HG02588 (cell line): ENCODE measurements around the gene ELF5.

ENCODE experiments used
- ATAC-seq: cut with Tn5 transposase; IDR thresholded peaks from one replicate; pipeline ENCODE4 v1.9.1; 2021; ENCODE audit warnings: mild to moderate bottlenecking, moderate library complexity; ENCODE audit not compliant: unreplicated experiment

Gene ELF5

GRCh38 chr11:34493926-34494595 is 19.5 kb downstream of the ELF5 start:
- ATAC-seq = no peak

GRCh38 chr11:34493468-34493867 is 20.1 kb downstream of the ELF5 start:
- no peak for ATAC-seq

DNA sequence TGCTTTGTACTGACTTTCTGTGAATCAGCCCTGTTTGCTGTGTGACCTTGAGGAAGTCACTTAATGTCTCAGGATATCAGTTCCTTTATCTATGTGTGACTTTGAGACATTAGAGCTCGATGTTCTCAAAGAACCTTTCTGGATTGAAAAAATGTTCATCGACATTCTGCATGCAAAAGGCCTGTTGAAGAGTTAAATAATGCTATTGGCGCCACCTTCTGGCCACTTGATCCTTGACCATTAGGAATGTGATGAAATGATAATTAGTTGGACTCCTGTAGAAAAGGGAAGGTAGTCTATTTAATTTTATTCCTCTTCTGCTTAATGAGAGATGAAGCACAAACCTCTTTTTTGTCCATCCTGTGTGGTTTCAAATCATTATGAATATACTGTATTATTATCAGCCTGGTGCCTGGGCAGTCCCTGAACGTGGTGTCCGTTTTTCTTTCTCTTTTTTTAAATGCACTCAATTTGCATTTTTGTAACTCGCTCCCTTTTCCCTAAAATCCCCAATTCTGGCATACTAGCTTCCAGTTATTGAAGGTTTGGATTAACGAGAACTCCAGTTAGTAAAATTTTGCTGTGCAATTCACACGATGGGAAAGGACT is 20.7 kb downstream of the ELF5 start:
- no peak for ATAC-seq

DNA sequence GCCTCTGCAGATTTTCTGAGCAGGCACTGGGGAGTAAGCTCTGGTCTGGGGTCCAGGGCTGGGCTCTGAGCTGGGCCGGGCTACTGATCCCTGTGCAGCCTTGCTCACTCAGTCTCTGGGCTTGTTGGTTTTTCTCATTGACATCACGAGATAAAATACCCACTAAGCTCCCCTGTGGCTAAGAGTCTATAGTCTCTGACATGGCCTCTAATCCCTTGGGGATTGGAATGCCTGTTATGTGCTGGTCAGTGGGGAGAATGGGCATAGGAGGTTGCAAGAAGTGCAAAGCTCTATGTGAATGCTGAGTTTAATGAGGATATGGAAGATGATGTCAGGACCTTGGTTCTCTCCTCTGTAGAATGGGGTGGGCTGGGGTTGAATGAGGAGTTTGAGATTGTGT is 23.3 kb downstream of the ELF5 start:
- ATAC-seq = no peak

- ATAC-seq = no peak
These were observed 24.6 kb downstream of the ELF5 start for GRCh38 chr11:34488855-34489557.

DNA sequence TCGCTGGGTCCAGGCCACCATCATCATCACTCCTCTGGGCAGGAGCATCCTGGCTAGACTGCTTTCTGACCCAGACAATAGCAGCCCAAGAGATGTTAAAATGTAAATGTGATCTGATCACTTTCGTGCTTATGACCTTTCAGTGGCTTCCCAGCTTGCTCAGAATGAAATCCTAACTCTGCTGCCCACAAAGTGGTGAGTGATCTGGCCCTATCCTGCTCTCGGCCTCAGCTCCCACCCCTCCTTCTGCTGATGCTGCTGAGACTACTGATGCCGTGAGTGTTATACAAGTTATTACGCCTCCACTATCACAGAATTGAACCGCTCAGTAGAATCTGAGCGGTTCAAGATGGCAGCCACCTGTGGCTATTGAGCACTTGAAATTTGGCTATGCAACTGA is 26.2 kb downstream of the ELF5 start:
- ATAC-seq = peak; percentile 63

DNA sequence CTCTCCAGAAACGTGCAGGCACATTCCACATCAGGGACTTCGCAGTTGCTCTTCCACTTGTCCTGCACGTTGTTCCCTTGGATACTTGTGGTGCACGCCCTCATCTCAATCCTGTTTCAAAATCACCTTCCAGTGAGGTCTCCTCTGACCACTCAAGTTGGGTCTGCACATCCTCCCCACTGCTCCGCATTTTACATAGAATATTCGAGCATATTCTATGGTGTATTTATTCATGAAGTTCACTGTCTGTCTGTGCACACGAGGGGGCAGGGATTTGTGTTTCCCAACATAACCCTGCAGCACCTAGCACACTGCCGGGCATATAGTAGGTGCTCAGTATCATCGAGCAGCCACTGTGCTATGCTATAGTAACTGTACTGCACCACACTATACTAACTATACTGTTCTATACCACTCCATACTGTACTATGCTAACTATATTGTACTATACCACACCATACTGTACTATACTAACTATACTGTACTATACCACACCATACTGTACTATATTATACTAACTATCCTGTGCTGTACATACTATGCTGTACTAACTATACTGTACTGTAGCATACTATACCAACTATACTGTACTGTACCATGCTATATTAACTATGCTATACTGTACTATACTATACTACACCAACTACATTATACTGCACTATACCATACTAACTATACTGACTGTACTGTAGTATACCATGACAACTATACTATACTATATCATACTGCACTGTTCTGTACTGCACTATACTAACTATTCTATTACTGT is 30.3 kb downstream of the ELF5 start:
- ATAC-seq = no peak

DNA sequence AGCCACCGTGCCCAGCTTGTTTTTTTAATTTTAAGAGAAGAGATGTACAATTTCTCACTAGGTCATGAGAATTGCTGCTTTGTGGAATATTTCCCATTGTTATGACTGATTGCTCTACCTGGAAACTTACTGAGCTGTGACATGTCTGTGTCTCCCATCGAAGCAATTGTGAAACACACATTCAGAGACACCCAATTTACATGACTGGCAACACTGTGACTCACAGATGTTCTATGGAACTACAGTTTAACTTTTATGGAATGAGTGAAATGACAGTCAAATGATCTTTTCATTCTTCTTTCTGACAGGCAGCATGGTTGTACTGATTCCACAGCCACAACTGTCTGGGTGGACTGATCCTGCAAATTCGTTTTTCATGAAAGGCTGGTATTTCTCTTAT is 32.3 kb downstream of the ELF5 start:
- no peak for ATAC-seq

DNA sequence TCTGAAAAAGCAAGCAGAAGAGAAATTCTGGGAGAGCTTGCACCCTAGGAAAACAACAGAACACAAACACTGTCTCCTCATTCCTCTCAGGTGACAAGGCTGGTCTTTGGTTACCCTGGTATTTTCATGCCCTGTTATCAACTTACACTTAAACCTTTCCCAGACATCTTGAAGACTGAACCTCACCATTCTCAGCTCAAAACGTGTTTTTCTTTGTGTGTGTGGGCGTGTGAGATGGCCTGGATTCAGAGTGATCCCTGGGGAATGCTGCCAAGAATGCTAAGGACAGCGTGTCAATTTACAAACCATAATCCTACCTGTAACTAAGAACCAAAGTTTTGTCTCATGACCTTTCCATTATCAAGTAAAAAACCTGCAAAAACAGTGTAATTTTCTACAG is 33.3 kb downstream of the ELF5 start:
- no peak for ATAC-seq

GRCh38 chr11:34478845-34479663 is 34.5 kb downstream of the ELF5 start:
- ATAC-seq = no peak

DNA sequence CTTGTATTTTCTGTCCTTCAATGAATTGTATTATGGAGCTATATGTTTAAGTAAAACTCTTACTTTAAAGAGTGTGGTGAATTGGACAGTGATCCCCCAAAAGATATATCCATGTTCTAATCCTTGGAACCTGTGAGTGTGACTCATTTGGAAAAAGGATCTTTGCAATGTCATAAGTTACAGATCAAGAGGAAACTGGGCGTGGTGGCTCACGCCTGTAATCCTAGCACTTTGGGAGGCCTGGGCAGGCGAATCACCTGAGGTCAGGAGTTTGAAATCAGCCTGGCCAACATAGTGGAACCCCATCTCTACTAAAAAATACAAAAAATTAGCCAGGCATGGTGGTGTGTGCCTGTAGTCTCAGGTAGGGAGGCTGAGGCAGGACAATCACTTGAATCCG is 36.7 kb downstream of the ELF5 start:
- ATAC-seq = no peak

- no peak for ATAC-seq
These were observed 37.9 kb downstream of the ELF5 start for GRCh38 chr11:34475656-34476055.

DNA sequence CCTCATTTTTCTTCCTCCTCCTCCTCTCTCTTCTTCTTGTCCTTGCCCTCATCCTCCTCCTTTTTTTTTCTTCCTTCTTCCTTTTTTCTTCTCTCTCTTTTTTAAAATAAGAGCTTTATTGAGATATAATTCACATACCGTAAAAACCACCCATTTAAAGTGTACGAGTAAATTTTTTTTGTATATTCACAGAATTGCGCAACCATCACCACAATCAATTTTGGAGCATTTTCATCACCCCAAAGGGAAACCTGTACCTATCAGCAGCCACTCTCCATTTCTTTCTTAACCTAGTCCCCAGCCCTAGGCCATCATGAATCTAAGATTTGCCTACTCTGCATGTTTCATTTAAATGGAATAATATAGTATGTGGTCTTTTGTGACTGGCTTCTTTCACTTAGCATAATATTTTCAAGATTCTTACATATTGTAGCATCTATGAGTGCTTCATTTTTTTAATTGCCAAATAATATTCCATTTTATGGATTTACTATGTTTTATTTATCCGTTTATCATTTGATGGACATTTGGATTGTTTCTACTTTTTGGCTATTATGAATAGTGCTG is 39.9 kb downstream of the ELF5 start:
- ATAC-seq = no peak

DNA sequence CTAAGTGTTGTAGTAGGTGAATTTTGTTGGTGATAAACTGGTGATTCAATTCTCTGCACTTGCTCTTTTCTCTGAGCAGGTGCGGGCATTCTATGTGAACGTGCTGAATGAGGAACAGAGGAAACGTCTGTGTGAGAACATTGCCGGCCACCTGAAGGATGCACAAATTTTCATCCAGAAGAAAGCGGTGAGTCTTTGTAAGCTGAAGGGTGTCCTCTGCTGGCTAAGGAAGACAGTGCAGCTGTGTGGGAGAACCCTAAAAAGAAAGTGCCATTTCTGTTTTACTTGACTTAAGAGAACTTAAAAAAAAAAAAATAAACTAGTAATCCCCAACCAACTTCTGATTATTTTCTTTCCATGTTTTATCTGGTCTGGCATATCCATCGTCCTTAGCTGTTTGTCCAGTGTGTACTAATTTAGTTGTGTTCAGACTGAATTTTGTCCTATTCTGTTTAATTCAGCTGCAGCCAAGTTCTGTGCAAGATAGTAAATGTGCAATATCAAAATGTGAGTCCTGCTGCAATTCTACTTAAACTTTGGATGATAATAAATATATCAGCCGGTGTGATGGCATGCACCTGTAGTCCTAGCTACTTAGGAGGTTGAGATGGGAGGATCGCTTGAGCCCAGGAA is 45.3 kb downstream of the ELF5 start:
- no peak for ATAC-seq

DNA sequence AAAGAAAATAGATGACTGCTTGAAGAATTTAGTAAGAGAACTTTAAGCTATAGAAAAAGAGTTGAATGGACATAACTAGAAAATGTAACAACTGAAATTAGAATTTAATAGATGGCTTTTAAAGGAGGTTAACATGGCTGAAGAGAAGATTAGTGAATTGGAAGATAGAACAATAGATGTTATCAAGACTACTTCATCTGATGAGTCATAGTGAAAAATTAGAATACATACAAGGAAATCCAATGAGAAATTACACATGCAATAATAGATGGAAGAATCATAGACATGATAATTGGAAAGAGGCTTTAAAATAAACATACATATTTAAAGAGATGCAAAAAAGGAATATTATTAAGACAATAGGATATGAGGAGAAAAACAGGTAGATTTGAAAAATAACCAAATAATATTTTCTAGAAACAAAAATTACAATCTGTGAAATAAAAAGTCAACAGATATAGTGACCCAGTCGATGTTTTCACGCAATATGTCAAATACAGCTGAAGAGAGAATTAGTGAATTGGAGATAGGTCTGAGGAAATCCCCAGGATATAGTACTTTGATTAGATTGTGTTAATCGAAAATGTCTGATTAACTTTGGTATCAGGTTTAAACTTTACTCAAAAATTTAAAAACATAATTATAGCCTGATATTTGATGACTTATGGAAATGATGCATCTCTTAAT is 46.6 kb downstream of the ELF5 start:
- no peak for ATAC-seq

DNA sequence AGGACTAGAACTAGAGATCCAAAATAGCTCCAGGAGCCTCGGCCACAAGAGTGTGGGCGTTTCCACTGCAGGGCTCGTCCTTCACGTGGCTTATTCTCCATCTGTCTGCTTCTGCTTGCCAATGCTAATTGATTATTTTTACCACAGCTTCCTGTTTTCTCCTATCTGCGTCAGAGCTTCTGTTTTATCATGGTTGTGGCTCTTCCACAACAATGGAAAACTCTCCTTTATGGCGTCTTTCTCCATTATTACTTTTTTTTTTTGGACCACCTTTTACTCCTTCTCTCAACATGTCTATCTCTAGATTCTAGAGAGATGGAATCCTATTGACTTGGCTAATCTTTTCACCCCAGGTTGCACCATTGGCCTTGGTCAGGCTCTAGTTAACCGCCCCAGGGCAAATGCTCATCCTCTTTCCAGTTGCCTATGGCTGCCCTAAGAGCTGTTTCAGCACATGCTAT is 49.0 kb downstream of the ELF5 start:
- no peak for ATAC-seq

- ATAC-seq = no peak
These were observed 52.4 kb downstream of the ELF5 start for GRCh38 chr11:34461215-34461614.

- no peak for ATAC-seq
These were observed 53.3 kb downstream of the ELF5 start for GRCh38 chr11:34460278-34460677.

GRCh38 chr11:34459507-34460162 is 54.0 kb downstream of the ELF5 start:
- no peak for ATAC-seq
